HG02678 (cell line): Measurements from ENCODE around the gene GGACT.
A peak's percentile ranks its signal among the peaks of the same experiment; 100 is the strongest.
"Not testable (repeated sequence)": the region's sequence is repeated elsewhere in the genome, so short reads cannot be mapped to it uniquely, and the experiment has no call there.

ENCODE experiments used
- ATAC-seq: cut with Tn5 transposase; IDR thresholded peaks from one replicate; pipeline ENCODE4 v1.9.1; 2021; ENCODE audit warnings: mild to moderate bottlenecking, moderate library complexity; ENCODE audit not compliant: unreplicated experiment

GGACT gene

DNA sequence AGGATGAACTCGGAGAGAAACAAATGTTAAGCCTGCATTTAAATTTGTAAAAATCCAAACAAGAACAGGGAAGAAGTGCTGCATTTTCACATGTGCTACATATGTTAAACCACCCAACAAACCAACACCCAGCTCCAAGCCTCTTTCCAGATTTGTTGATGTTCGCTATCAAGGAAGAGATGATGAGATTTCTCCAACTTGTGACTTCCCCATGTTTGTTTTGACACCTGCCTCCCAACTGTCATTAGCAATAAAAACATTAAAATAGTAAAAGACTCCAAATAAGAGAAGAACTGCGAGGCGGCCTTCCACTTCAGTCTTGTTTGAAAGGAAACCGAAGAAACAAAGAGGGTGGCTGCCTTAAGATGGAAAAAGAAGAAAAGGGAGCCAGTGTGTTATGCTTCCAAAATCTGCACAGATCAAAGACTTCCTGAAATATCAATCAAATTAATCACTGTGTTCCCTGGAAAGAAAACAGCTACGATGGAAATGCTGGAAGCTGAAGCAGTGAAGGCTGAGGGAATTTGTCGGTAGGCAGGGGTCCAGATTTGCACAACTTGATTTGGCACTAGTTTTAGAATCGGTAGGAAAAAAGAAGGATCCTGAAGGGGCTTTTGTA lies 14.0 kb upstream of the GGACT start:
- ATAC-seq = no peak

DNA sequence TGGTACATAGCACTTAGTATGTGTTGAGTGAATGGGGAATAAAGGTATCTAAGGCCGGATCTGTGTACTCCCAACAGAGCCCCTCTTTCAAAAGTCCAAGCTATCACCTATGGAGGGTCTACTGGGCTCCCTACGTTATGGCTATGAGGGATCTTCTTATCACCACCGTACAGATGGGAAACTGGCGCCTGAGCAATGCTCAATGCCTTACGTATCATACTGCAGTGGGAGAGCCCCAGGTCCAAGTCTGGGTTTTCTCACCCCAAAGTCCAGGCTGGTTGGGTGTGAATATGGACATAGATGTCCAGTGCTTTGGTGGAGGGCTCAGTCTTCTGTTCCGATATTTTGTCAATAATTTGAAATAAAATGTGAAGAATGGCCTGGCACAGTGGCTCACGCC lies 13.1 kb upstream of the GGACT start:
- no peak for ATAC-seq

GRCh38 chr13:100600915-100601314 lies 12.3 kb upstream of the GGACT start:
- ATAC-seq = no peak

GRCh38 chr13:100600461-100600860 lies 11.9 kb upstream of the GGACT start:
- no peak for ATAC-seq

GRCh38 chr13:100597253-100597652 lies 8.7 kb upstream of the GGACT start:
- no peak for ATAC-seq

- ATAC-seq = no peak
Measured at GRCh38 chr13:100596516-100596915, 7.9 kb upstream of the GGACT start.

GRCh38 chr13:100594731-100595130 lies 6.1 kb upstream of the GGACT start:
- ATAC-seq = no peak

DNA sequence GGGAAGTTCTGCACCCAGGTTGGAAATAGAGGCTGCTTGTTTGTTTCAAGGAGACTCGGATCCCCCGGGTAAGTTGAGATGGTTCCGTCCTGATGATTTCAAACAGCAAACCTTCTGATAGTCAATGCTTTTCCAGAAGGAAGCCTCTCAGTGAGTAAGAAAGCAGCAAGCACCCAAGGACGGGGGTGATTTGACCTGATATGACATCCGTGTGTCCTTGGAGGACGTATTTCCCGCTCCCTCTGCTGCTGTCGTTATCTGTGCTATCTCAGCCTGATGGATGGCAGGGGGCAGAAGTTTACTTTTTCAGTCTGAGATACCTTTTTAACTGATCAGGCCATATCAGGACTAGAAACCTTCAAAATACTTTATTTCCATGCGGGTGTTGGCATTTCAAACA lies 5.7 kb upstream of the GGACT start:
- ATAC-seq = no peak

GRCh38 chr13:100589178-100589725 lies 663 bp upstream of the GGACT start:
- no peak for ATAC-seq

GRCh38 chr13:100584896-100585295 lies 3.7 kb downstream of the GGACT start:
- ATAC-seq = no peak

- no peak for ATAC-seq
Measured at GRCh38 chr13:100581504-100581903, 7.1 kb downstream of the GGACT start.

DNA sequence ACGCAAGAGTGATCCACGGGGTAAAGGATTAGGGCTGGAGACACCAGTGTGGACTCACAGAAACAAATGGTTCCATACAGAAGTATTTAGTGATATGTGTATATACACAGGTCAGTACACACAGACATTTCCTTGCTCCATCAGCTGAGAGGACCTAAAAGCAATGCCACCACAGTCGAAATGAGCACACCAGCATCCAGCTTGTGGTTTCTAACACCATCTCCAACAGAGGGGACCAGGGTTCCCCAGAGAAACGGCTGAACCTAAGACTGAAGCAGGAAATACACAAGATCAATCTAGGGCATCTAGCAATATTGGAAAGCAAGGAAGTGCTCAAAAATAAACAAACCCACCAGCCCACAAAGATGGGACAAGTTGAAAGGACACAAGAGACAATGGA lies 7.6 kb downstream of the GGACT start:
- no peak for ATAC-seq

DNA sequence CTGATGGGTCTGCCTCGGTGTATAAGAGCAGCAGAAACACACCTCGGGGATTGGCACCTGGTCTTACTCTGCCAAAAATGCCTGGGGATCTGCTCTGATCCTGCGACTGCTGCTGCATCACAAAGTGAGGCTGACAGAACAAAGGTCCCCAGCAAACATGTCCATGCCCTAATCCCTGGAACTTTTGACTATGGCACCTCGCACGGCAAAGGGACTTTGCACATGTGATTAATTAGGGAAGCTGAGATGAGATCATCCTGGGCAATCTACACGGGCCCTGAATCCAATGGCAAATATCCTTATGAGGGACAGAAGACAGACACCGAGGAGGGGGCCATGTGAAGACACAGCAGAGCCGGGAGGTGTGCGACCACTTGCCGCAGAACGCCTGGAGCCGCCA lies 8.5 kb downstream of the GGACT start:
- ATAC-seq = no peak

- not testable (repeated sequence) for ATAC-seq
Measured at GRCh38 chr13:100577239-100577638, 11.3 kb downstream of the GGACT start.

DNA sequence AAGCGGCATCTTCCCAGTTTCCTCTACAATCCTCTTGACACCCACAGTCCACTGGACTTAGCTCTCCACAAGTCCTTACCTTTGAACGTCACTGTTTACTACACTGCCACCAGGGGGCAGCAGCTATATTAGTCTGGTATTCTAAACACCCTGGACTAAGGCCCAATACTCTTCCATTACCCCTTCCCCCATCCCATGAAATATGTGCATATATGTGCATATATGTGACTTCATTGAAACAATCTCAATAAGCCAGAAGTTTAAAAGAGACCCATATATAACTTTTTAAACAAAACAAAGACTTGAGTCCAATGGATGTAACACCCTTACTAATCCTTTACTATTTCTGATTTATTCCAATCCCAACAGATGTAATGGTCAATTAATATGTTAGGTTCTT lies 15.5 kb downstream of the GGACT start:
- ATAC-seq = peak; percentile 97

DNA sequence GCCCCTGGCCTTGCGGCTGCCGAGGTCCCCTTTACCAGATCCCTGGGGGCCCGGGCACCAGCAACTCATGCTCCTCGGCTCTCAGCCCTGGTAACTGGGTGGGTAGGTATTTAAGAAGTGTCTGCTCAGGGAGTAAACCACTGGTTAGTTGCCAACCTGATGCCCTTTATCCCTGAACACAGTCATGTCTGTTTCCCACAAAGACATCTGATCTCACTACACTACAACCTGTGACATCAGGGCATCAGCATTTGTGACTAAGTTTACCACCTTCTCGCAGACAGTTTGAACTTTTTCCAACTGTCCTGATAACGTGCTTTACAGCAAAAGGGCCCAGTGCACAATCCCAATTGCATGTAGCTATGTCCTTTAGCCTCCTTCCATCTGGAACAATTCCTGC lies 22.0 kb downstream of the GGACT start:
- ATAC-seq = no peak

GRCh38 chr13:100565286-100565685 lies 23.3 kb downstream of the GGACT start:
- no peak for ATAC-seq

- ATAC-seq = no peak
Measured at GRCh38 chr13:100564444-100565223, 24.0 kb downstream of the GGACT start.

DNA sequence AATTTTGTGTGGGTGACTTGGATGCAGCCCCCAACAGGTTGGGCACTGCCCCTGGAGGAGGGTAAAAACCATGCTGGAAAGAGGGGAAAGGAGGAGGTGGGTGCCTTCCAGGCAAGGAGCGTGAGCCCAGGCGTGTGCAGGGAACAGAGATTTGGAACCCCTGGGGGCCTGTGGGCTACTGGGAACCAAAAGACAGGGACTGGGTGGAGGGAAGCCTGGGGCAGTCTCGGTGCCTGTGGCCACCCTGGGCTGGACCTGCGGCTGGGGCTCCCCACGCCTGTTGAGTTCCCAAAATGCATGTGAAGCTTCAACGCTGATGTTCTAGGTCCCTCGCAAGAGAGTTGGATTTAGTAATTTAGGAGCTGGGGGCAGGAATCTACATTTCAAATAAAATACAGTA lies 24.8 kb downstream of the GGACT start:
- ATAC-seq = no peak

GRCh38 chr13:100561599-100562204 lies 26.9 kb downstream of the GGACT start:
- ATAC-seq = no peak

- ATAC-seq = no peak
Measured at GRCh38 chr13:100561158-100561499, 27.5 kb downstream of the GGACT start.

DNA sequence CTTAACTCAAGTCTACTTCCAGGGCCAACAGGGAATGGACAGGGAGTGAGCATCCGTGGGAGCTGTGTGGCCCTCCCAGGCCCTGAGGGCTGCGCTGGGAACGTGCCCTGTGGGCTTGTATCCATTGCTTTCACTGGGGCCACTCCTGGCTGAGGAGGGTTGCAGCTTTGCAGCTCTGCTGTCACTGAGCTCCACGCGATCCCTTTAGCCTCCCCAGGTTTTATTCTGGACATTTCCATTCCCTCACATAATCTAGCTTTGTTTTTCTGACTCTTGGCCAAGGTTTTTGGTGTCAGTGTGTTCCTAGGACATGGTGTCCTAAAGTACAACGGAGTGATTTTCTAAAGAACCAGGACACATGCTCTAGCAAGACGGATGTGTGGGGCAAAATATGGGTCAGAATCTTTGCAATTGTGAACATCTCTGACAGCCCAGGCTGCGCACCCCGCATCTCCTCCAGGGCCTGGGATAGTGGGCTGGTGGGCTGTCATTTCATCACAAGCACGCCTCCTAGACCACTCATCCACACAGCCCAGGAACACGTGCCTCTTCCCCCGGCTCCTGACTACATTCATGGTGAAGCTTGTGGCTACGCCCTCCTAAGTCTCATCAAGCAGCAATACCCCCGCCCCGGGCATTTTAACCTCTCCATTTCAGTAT lies 28.0 kb downstream of the GGACT start:
- no peak for ATAC-seq
